Activated effector memory CD4-positive, alpha-beta T cell treated with anti-CD3 and anti-CD28 coated beads, Interleukin-2, amount 50 U/mL, for 16 hours (primary cell): Measurements from ENCODE around the gene CYTH1.
"Not testable (repeated sequence)": the region's sequence is repeated elsewhere in the genome, so short reads cannot be mapped to it uniquely, and the experiment has no call there.

Experiments
- DNase-seq: peaks from one replicate; pipeline ENCODE4 v3.0.0-alpha.2; 2020

The CYTH1 gene

DNA sequence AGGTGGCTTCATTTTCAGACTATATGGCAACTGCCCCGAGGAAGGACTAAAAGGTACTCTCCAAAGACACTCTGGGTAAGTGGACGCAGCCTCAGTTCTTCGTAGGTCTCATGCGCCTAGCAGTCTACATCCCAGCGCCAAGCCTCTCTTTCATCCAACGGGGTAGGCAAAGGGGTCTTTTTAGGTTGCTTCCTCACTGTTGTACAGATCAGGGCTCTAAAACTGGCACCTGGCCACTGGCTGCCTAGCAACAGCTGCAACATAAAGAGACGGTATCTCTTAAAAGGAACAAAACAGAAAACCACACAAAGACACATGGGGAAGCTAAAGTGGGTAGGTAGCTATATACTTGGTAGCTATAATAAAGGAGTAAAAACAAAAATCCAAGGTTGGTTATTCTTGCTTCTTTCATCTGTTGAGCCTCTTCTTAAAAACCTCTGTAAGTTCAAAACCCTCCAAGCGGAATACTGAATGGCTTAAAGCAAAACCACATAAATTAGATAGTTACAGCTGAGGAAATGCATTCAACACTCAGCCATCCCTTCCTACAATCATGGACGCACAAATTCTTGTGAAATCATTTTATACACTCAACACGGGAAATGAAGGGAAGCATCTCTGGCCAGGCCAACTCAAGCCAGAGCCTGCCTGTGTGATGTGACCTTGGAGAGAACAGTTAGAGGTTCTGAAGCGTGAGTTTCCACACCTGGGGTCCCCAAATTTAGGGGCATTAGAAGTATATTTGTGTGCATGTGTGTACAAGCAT is 22.7 kb downstream of the CYTH1 start:
- peak; percentile 90 for DNase-seq

DNA sequence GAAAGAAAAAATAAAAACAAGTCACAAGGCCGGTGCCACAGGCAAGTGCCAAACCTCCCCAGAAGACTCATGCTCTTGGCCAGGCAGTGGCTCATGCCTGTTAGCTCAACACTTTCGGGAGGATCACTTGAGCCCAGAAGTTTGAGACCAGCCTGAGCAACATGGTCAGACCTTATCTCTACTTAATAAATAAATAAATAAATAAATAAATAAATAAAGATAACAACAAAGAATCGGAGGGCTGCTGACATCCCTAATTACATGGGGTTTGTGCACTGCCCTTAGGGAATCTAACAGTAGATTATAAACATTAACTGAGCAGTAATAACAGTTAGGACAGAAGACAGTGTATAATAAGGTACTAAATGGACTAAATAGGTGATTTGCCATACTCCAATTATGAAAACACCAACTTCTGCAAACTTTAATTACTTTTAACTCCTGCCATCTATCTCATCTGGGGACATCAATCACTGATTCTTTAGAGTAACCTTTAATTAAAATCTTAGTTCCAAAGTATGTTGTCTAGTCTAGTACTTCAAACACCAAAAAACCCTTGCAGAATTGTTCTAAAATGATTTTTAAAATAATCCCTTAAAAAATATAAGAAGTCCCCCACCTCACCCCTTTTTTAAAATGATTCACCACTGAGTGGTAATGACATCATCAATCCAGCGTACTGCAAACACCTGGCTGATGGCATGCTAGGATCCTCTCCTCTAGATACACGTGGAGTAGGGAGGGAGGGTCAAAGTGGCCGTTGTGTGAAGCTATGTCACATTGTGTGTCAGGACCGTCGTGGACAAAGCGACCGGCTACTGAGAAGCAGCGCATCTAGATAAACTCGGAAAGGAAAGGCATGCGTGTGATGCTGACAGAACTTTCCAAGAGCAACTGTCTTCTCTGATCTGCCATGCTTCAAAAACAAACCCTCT is 28.5 kb downstream of the CYTH1 start:
- peak; percentile 70 for DNase-seq

DNA sequence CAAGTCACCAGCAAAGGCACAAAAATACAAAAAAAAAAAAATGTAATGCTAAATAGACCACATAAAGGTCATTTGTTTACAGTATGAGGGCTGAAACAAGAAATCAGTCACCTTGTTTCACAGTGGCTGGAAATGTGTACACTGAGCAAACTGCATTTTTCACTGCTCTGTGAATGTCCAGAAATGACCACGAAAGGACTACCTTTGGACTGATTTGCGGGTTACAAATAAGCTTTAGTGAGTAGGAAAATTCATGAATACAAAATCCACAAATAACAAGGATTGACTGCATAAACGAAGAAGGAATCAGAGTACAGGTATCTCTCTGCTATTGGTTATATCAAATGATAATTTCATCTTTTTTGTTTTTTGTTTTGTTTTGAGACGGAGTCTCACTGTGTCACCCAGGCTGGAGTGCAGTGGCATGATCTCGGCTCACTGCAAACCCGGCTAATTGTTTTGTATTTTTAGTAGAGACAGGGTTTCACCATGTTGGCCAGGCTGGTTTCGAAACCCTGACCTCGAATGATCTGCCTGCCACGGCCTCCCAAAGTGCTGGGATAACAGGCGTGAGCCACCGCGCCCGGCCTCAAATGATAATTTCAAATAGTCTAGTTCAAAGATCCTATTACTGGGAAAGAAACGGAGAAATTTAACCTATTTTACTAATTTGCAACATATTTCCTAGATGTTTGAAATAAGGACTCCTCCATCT is 30.5 kb downstream of the CYTH1 start:
- no peak for DNase-seq

DNA sequence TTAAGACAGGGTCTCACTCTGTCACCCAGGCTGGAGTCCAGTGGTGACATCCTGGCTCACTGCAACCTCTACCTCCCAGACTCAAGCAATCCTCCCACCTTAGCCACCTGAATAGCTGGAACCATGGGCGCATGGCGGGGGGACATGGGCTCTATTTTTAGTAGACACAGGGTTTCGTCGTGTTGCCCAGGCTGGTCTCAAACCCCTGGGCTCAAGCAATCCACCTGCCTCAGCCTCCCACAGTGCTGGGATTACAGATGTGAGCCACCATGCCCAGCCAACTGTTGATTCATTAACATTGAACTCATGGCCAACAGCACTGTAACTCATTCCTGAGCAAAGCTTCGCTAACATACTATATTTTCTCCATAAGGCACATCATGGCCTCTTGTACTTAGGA is 31.1 kb downstream of the CYTH1 start:
- not testable (repeated sequence) for DNase-seq

DNA sequence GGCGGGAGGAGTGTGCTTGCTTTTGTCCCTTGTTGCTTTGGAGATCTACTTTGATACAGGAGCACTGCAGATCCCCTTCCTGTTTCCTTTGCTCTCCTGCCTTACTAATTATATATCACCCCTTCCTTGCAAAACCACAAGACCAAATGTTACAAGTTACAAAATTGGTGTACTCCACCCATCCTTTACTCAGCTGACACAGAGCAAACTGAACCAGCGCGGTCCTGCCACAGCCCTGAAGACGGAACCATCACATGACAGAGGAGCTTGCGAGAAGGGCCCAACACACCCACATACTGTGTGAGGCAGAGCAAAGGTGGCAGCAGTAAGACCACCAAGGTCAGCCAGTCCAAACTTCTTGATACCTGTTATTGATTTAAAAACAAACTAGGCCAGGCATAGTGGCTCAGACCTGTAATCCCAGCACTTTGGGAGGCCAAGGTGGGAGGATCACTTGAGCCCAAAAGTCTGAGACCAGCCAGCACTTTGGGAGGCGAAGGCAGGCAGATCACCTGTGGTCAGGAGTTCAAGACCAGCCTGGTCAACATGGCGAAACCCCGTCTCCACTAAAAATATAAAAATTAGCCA is 33.2 kb downstream of the CYTH1 start:
- DNase-seq = peak; percentile 90

DNA sequence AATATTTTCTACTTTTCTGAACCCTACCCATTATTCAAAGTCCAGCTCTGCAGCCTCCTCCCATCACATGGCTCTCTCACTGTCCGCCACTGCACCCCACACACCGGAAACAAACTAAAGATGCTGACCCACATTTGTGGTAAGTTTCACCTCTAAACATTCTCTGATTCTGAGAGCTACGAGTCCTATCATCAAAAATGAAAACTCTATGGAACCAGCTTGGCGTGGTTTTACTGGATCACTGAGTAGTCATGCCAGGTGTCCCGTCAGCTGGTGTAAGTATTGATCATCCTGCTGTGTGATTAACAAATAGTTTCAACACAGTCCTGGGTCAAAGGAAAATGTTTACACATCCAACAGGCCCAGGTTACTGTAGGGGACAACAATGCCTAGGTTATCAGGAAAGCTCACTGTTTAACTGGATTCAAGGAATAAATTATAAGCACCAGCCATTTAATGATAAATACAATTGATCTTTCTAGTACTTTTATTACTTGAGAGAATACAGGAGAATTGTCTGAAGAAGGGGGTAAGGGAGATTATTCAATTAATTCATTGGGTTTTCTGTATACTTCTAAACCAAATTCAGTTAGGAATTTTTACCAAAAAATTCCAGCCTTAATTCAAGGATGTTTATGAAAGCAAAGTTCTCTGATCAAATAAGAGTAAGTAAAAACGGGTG is 33.9 kb downstream of the CYTH1 start:
- DNase-seq = peak; percentile 80

DNA sequence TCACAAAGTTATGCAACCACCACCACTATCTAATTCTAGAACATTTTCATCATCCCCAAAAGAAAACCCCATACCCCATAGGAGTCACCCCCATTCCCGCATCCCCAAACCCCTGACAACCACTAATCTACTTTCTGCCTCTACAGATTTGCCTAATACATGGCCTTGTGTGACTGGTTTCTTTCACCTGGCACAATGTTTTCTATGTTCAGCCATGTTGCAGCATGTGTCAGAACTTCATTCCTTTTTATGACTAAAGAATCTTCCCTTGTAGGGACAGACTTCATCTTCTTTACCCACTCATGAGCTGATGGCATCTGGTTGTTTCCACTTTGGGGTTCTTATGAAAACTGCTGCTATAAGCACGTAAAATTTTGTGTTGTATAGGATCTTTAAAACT is 34.6 kb downstream of the CYTH1 start:
- no peak for DNase-seq

GRCh38 chr17:78746949-78747269 is 35.2 kb downstream of the CYTH1 start:
- no peak for DNase-seq

GRCh38 chr17:78746263-78746948 is 35.7 kb downstream of the CYTH1 start:
- DNase-seq = no peak

GRCh38 chr17:78745407-78746088 is 36.5 kb downstream of the CYTH1 start:
- no peak for DNase-seq

DNA sequence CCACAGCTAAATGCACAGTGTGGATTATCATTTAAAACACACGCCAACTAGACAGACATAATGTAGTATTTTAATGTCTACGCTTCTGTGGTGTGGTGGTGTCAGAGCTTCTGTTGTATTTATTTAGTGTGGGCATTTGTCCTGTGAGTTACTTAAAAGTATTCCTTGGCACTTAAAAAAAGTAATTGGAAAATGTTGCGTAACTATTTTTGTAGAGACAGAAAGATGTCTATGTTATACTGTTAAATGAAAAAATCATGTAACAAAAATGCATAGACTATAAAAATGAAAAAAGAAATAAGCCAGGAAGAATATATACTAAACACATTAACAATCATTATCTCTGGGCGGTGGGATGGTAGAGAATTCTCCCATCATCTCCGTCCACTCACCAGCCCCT is 39.2 kb downstream of the CYTH1 start:
- DNase-seq = no peak

DNA sequence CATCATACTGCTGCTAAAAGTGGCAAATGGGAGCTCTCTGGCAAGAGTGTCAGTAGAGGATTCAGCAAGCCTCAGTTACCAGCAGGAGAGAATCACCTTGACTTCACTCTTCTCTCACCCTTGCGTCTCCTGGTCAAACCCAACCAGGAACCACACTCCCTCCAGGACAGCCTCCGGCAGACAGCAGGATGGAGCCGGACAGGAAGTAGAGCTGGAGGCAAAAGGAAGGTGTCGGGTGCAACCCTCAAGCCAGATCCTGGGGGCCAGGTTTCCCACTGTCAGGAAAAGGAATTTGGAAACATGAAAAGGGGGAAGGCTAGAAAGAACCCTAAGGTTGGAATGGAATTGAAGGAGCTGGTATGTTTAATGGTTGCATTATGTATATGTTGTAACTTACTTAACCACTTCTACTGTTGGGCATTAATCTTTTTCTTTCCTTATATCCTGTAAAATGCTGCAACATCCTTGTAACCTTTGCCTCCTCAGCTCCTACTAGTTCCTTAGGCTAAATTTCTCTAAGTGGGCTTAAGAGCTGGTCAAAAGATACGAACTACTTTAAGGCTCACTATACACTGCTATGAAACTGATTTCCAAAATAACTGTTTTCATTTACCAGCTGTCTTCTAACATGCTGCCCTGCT is 40.3 kb downstream of the CYTH1 start:
- no peak for DNase-seq

DNA sequence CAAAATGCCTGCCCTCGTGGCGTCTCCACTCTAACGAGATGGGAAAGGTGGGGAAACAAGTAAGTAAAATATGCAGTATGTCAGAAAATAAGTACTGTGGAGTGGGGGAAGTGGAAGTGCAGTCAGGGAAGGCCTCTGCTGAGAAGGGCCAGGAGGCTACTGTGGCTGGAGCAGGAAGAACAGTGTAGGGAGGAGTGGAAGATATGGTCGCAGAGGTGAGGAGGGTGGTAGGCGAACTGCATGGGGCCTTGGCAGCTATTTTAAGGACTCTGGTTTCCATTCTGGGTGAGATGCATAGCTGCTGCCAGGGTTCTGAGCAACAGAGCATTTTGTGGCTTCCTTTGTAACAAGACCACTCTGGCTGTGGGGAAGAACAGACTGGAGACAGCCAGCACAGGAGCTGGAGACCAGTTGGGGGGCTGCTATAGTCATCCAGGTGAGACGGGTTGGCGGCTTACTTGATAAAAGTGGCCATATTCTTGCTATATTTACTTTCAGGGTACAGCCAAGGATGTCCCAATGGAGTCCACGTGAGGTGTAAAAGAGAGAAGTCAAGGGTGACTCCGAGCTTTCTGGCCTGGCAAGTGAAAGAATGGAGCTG is 42.6 kb downstream of the CYTH1 start:
- DNase-seq = no peak

GRCh38 chr17:78738698-78739097 is 43.4 kb downstream of the CYTH1 start:
- DNase-seq = no peak

- no peak for DNase-seq
Measured at GRCh38 chr17:78738278-78738677, 43.8 kb downstream of the CYTH1 start.

GRCh38 chr17:78737332-78737731 is 44.7 kb downstream of the CYTH1 start:
- no peak for DNase-seq

GRCh38 chr17:78736526-78737079 is 45.5 kb downstream of the CYTH1 start:
- DNase-seq = peak; percentile 88

- no peak for DNase-seq
Measured at GRCh38 chr17:78735832-78736525, 46.1 kb downstream of the CYTH1 start.
